ENCODE results near the gene LRRC27. TPM values are rescaled to one million over a fixed set of nuclear protein-coding genes. Genes with fewer than 3 reads are reported as not detected.

The LRRC27 gene
- total RNA-seq, result 10 to 100 TPM in 3 of 4 donors, 1 to 10 TPM in 1; 5.1 to 22.3 (median 18.5) TPM

GRCh38 chr10:132331601-132332432, at the start of gene LRRC27:
TSS of gene LRRC27 (plus strand) at chr10:132332193. CDS start at chr10:132333525, 1,332 bp downstream.
- peak; percentile 95 to 100 (median 99) for DNase-seq
- no peaks in the 10 kb centered on the region for H3K27me3 ChIP-seq
- peak within 1 kb of the TSS; percentile 78 to 89 (median 81) for H3K27ac ChIP-seq
- H3K4me3 ChIP-seq, result peak within 1 kb of the TSS; percentile 54 to 92 (median 86)
- H3K9me3 ChIP-seq, result no peaks in the 10 kb centered on the region
- peaks cover 3 to 36% (median 7%) of the 10 kb centered on the region in 4 donors for H3K4me1 ChIP-seq
- TF ChIP-seq POLR2A (IDR thresholded peaks at IDR 0.05) (peak; percentile 34 to 52), CTCF (IDR thresholded peaks at IDR 0.05) (no peak)
- no peaks in the 10 kb centered on the region for H3K36me3 ChIP-seq

- Histone ChIP-seq H3K4me1 (no peaks in the 10 kb centered on the region), H3K27ac (no peak overlapping the region), H3K36me3 (no peaks in the 10 kb centered on the region), H3K27me3 (no peaks in the 10 kb centered on the region), H3K4me3 (no peak overlapping the region), H3K9me3 (no peaks in the 10 kb centered on the region)
- no peak for TF ChIP-seq CTCF (IDR thresholded peaks at IDR 0.05)
- no peak for TF ChIP-seq POLR2A (IDR thresholded peaks at IDR 0.05)
- no peak for DNase-seq
Observed at GRCh38 chr10:132282667-132283603, 49.1 kb upstream of the LRRC27 start.

GRCh38 chr10:132283604-132284382, 48.2 kb upstream of the LRRC27 start:
- no peak for TF ChIP-seq CTCF (IDR thresholded peaks at IDR 0.05)
- no peak for TF ChIP-seq POLR2A (IDR thresholded peaks at IDR 0.05)
- Histone ChIP-seq H3K36me3 (no peaks in the 10 kb centered on the region), H3K9me3 (no peaks in the 10 kb centered on the region), H3K4me1 (no peaks in the 10 kb centered on the region), H3K27ac (no peak overlapping the region), H3K27me3 (no peaks in the 10 kb centered on the region), H3K4me3 (no peak overlapping the region)
- DNase-seq, result no peak

- Histone ChIP-seq H3K27me3 (no peaks in the 10 kb centered on the region), H3K9me3 (no peaks in the 10 kb centered on the region)
Observed at GRCh38 chr10:132289439-132289838, 42.6 kb upstream of the LRRC27 start.

More at GRCh38 chr10:132289439-132289838, 42.6 kb upstream of the LRRC27 start:
- Histone ChIP-seq H3K27ac (no peak overlapping the region), H3K36me3 (no peaks in the 10 kb centered on the region), H3K4me3 (no peak overlapping the region), H3K4me1 (no peaks in the 10 kb centered on the region)
- no peak for DNase-seq
- no peak for TF ChIP-seq POLR2A (IDR thresholded peaks at IDR 0.05)
- TF ChIP-seq CTCF (IDR thresholded peaks at IDR 0.05), result no peak

All from Peyer's patch (tissue), 4 donors.